ENCODE data around the gene ISY1.

The ISY1 gene

DNA sequence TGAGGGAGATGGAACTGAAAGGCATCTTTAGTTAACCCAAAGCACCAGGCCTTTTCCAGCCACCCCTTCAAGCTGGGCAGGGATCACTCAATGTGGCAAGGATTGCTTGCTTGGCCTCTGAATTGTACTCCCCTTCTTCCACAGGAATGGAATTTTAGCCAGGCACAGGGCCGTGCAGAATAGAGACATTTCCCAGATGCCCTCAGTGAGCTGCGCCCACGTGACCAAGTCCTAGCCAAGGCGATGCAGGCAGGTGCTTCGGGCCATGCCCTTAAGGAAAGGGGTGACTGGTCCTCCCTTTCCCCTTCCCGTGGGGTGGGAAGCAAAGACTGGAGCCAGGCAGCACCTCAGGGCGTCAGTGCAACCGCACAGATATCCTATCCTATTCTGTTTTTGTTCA, 82.4 kb downstream of the ISY1 start:
- TF ChIP-seq SIN3A (IDR thresholded peaks at IDR 0.05; ENCODE audit: borderline replicate concordance, insufficient read depth, low read length) (no peak), TAF1 (IDR thresholded peaks at IDR 0.05; ENCODE audit: borderline replicate concordance, insufficient read depth, low read length) (no peak), POLR2AphosphoS5 (IDR thresholded peaks at IDR 0.05; ENCODE audit: low read depth, low read length) (no peak), FOXP2 (optimal IDR thresholded peaks at IDR 0.05; ENCODE audit: borderline replicate concordance, extremely low read depth, extremely low read length, insufficient read depth) (no peak)
- TF ChIP-seq, protein P1, sequence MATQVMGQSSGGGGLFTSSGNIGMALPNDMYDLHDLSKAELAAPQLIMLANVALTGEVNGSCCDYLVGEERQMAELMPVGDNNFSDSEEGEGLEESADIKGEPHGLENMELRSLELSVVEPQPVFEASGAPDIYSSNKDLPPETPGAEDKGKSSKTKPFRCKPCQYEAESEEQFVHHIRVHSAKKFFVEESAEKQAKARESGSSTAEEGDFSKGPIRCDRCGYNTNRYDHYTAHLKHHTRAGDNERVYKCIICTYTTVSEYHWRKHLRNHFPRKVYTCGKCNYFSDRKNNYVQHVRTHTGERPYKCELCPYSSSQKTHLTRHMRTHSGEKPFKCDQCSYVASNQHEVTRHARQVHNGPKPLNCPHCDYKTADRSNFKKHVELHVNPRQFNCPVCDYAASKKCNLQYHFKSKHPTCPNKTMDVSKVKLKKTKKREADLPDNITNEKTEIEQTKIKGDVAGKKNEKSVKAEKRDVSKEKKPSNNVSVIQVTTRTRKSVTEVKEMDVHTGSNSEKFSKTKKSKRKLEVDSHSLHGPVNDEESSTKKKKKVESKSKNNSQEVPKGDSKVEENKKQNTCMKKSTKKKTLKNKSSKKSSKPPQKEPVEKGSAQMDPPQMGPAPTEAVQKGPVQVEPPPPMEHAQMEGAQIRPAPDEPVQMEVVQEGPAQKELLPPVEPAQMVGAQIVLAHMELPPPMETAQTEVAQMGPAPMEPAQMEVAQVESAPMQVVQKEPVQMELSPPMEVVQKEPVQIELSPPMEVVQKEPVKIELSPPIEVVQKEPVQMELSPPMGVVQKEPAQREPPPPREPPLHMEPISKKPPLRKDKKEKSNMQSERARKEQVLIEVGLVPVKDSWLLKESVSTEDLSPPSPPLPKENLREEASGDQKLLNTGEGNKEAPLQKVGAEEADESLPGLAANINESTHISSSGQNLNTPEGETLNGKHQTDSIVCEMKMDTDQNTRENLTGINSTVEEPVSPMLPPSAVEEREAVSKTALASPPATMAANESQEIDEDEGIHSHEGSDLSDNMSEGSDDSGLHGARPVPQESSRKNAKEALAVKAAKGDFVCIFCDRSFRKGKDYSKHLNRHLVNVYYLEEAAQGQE (IDR thresholded peaks at IDR 0.05; ENCODE audit: insufficient read depth in 1 of 2, low read depth in 2 of 2, low read length in 2 of 2): no peak
